ENCODE data around the gene TMEM94.
"Not testable (repeated sequence)": the region's sequence is repeated elsewhere in the genome, so short reads cannot be mapped to it uniquely, and the experiment has no call there.

TMEM94 gene

DNA sequence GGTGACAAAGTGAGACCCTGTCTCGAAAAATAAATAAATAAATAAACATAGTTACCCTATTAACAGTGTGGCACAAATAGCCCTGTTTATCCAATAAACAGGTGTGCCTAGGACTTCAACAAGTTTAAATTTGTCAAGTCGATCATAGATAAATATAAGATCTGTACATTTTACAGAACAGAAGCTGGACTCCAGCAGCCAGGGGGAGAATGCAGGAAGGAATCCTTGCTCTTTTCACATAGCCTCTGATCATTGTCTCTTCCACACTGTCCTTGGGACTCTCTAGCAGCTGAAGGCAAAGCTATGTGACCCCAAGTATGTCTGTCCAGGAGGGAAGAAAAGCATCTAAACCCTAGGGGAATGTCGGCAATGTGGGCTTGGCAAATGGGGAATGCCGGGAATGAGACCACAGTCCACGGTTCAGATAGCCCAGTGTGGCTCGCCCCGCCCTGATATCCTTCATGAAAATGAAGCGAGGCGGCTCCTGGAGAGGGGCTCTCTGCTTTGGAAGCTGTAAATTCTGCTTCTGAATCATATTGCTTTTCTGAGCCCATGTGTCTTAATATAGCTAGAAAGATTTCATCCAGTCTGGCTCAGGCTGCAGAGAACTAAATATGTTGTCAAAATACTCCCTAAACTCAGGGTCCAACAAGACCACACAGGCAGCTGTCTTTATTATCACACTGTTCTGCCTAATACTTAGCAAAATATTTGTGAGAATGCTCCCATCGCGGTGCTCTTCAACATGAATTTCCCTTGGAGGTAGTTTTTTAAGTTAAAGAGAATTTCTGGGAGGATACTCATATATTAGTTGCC is 26.1 kb upstream of the TMEM94 start:
- no peak for TF ChIP-seq CTCF (IDR thresholded peaks at IDR 0.05; ENCODE audit: control extremely low read depth, extremely low read depth, low read depth, missing control alignments)
- DNase-seq (ENCODE audit: extremely low spot score) = no peak
- ChIA-PET POLR2A (no interaction called here), CTCF (interaction anchor here (0.7 to 2.1 kb wide), 8 partner anchors 18 to 316 kb away, joined by 3 to 4 read pairs (median 3); partner anchors contain the start of genes MIF4GD, SLC25A19, TMEM94 and TSEN54)

- ChIA-PET POLR2A (no interaction called here), CTCF (interaction anchor here (1.0 to 1.8 kb wide), 3 partner anchors 83 to 200 kb away, joined by 3 to 5 read pairs (median 3); partner anchors contain the start of genes SMIM5 and TSEN54)
- no peak for TF ChIP-seq CTCF (IDR thresholded peaks at IDR 0.05; ENCODE audit: control extremely low read depth, extremely low read depth, low read depth, missing control alignments)
- DNase-seq (ENCODE audit: extremely low spot score) = no peak
These were observed 23.1 kb upstream of the TMEM94 start for GRCh38 chr17:75433218-75433783.

DNA sequence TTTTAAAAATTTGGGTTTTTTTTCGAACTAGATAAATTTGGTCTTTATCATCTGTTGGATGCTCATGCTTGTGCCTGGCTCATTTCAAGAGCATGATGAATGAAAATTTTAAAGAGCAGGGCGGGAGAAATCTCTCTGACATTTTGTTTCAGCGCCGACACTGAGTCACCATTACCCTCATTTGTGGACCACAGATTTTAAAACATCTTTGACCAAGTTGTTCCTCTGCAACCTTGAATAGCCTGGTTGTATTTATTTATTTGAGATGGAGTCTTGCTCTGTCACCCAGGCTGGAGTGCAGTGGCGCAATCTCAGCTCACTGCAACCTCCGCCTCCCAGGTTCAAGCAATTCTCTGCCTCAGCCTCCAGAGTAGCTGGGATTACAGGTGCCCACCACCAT is 22.0 kb upstream of the TMEM94 start:
- DNase-seq (ENCODE audit: extremely low spot score); POLR2A ChIA-PET; CTCF ChIA-PET: not testable (repeated sequence)

- DNase-seq (ENCODE audit: extremely low spot score) = not testable (repeated sequence)
- ChIA-PET POLR2A (interaction anchor here (0.6 kb wide), 1 partner anchor 1020 kb away, joined by 3 read pairs; no protein-coding TSS in a partner anchor), CTCF (interaction anchor here (1.4 kb wide), 1 partner anchor 79 kb away, joined by 4 read pairs; the partner anchor contains the start of gene TSEN54)
These were observed 19.0 kb upstream of the TMEM94 start for GRCh38 chr17:75437404-75437803.

DNA sequence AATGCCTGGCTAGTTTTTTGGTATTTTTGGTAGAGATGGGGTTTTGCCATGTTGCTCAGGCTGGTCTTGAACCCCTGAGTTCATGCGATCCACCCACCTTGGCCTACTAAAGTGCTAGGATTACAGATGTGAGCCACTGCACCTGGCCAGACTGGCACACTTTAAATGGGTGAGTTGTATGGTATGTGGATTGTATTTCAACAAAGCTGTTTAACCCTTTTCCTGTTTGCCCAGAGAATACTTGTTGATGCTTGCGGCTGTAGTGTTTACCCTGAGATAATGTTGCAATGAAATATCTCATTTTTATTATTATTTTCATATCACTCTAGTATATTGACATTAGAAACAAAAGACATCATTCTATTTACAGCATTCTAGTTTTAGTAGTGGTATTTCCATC is 17.1 kb upstream of the TMEM94 start:
- CTCF ChIA-PET = no interaction called here
- no peak for TF ChIP-seq CTCF (IDR thresholded peaks at IDR 0.05; ENCODE audit: control extremely low read depth, extremely low read depth, low read depth, missing control alignments)
- DNase-seq (ENCODE audit: extremely low spot score) = no peak
- POLR2A ChIA-PET = no interaction called here

- POLR2A ChIA-PET = no interaction called here
- TF ChIP-seq CTCF (IDR thresholded peaks at IDR 0.05; ENCODE audit: control extremely low read depth, extremely low read depth, low read depth, missing control alignments) = no peak
- no peak for DNase-seq (ENCODE audit: extremely low spot score)
- CTCF ChIA-PET = interaction anchor here (1.0 to 1.5 kb wide), 3 partner anchors 15 to 211 kb away, joined by 3 to 4 read pairs (median 3); partner anchors contain the start of gene TMEM94
These were observed 15.5 kb upstream of the TMEM94 start for GRCh38 chr17:75440738-75441448.

DNA sequence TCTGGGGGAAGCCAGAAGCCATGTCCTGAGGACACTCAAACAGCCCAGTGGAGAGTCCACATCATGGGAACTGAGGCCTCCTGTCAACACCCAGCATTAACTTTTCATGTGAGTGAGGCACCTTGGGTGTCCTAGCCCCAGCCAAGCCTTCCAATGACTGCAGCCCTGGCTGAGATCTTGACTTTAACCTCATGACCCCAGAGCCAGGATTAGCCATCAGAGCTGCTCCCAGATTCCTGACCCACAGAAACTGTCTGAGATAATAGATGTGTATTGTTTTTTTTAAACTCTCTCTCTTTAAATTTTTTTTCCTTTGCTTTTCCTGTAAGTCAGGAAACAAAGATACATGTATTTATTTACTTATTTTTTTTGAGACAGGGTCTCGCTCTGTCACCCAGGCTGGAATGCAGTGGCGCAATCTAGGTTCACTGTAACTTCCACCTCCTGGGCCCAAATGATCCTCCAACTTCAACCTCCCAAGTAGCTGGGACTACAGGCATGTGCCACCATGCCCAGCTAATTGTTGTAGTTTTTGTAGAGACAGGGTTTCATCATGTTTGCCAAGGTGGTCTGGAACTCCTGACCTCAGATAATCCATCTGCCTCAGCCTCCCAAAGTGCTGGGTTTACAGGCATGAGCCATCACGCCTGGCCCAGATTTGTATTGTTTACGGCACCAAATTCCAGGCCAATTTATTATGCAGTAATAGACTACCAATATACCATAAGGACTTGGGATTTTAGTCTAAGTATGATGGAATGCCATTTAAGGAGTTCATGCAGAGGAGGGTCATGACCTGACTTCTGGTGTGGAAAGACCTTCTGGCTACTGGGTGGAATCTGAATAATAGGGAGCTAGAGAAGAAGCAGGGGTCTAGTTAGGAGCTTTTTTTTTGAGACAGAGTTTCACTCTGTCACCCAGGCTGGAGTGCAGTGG is 14.0 kb upstream of the TMEM94 start:
- POLR2A ChIA-PET = no interaction called here

More for the DNA sequence above, 14.0 kb upstream of the TMEM94 start:
- TF ChIP-seq CTCF (IDR thresholded peaks at IDR 0.05; ENCODE audit: control extremely low read depth, extremely low read depth, low read depth, missing control alignments) = no peak
- CTCF ChIA-PET = no interaction called here
- no peak for DNase-seq (ENCODE audit: extremely low spot score)

All from GM10248 (cell line).